ENCODE measurements around the gene CFAP410. TPM values are rescaled to one million over a fixed set of nuclear protein-coding genes. Genes with fewer than 3 reads are reported as not detected.

The CFAP410 gene
- 24.3 TPM for total RNA-seq

GRCh38 chr21:44338971-44339910 is at the start of gene CFAP410:
Gene CFAP410 (minus strand): TSS chr21:44339390. CDS start chr21:44339194, 196 bp downstream.
- Histone ChIP-seq H3K36me3 (peaks cover 0 to 9% of the 10 kb centered on the region in 2 donors), H3K27ac (peak within 1 kb of the TSS; percentile 94), H3K27me3 (no peaks in the 10 kb centered on the region), H3K9me3 (no peaks in the 10 kb centered on the region), H3K4me3 (peak within 1 kb of the TSS; percentile 71 to 90), H3K4me1 (peaks cover 29% of the 10 kb centered on the region)
- DNase-seq (ENCODE audit: extremely low spot score in 2 of 2): peak in 1 of 2 donors; percentile 96
- TF ChIP-seq POLR2AphosphoS5 (IDR thresholded peaks at IDR 0.05; ENCODE audit: insufficient read depth in 1 of 2, low read depth in 1 of 2): peak; percentile 91 to 98
- TF ChIP-seq CTCF (IDR thresholded peaks at IDR 0.05): peak in 1 of 3 experiments; percentile 7
- peak in 1 of 2 donors; percentile 84 for TF ChIP-seq POLR2A (IDR thresholded peaks at IDR 0.05)
- intact Hi-C loops (cut with DNase I): loop anchor here (10.0 kb wide), 2 partner anchors 466 to 536 kb away; partner anchors contain the start of genes PTTG1IP and UBE2G2

GRCh38 chr21:44384968-44385367 is 45.8 kb upstream of the CFAP410 start:
- Histone ChIP-seq H3K36me3 (no peaks in the 10 kb centered on the region), H3K27me3 (no peaks in the 10 kb centered on the region), H3K4me1 (no peaks in the 10 kb centered on the region), H3K27ac (no peak overlapping the region), H3K4me3 (no peak overlapping the region), H3K9me3 (peaks cover 11% of the 10 kb centered on the region)
- DNase-seq (ENCODE audit: extremely low spot score in 2 of 2): no peak
- no peak for TF ChIP-seq POLR2A (IDR thresholded peaks at IDR 0.05)
- no peak for TF ChIP-seq CTCF (IDR thresholded peaks at IDR 0.05)
- TF ChIP-seq POLR2AphosphoS5 (IDR thresholded peaks at IDR 0.05; ENCODE audit: insufficient read depth in 1 of 2, low read depth in 1 of 2): no peak
- intact Hi-C loops (cut with DNase I): no loop called here

GRCh38 chr21:44383216-44383615 is 44.0 kb upstream of the CFAP410 start:
- Histone ChIP-seq H3K27ac (no peak overlapping the region), H3K9me3 (peaks cover 11% of the 10 kb centered on the region), H3K27me3 (no peaks in the 10 kb centered on the region), H3K4me1 (no peaks in the 10 kb centered on the region), H3K4me3 (no peak overlapping the region), H3K36me3 (no peaks in the 10 kb centered on the region)
- intact Hi-C loops (cut with DNase I): no loop called here
- no peak for DNase-seq (ENCODE audit: extremely low spot score in 2 of 2)
- no peak for TF ChIP-seq CTCF (IDR thresholded peaks at IDR 0.05)
- TF ChIP-seq POLR2AphosphoS5 (IDR thresholded peaks at IDR 0.05; ENCODE audit: insufficient read depth in 1 of 2, low read depth in 1 of 2): no peak
- TF ChIP-seq POLR2A (IDR thresholded peaks at IDR 0.05): no peak

DNA sequence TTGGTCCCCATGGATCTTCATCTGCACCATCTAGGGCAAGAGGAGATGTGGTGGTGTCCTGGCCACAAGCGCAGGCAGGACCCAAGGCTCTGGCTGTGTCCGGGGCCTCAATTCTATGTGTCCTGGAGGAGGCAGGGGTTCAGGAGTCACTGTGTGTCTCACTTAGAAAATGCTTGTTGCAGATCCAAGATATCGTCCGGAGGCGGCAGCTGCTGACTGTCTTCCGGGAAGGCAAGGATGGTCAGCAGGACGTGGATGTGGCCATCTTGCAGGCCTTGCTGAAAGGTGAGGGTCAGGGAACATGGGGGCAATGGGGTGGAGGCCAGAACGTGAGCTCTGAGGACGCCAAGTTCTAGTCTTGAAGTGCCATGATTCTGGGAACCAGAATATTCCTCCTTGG is 43.3 kb upstream of the CFAP410 start:
- peak in 1 of 2 donors; percentile 84 for DNase-seq (ENCODE audit: extremely low spot score in 2 of 2)
- intact Hi-C loops (cut with DNase I): no loop called here
- TF ChIP-seq POLR2AphosphoS5 (IDR thresholded peaks at IDR 0.05; ENCODE audit: insufficient read depth in 1 of 2, low read depth in 1 of 2): no peak
- no peak for TF ChIP-seq CTCF (IDR thresholded peaks at IDR 0.05)
- TF ChIP-seq POLR2A (IDR thresholded peaks at IDR 0.05): no peak

GRCh38 chr21:44381874-44382273 is 42.7 kb upstream of the CFAP410 start:
- Histone ChIP-seq H3K27me3 (no peaks in the 10 kb centered on the region), H3K4me3 (no peak overlapping the region), H3K27ac (no peak overlapping the region), H3K9me3 (peaks cover 11% of the 10 kb centered on the region), H3K4me1 (no peaks in the 10 kb centered on the region), H3K36me3 (no peaks in the 10 kb centered on the region)
- intact Hi-C loops (cut with DNase I): no loop called here
- TF ChIP-seq POLR2A (IDR thresholded peaks at IDR 0.05): no peak
- TF ChIP-seq CTCF (IDR thresholded peaks at IDR 0.05): no peak
- TF ChIP-seq POLR2AphosphoS5 (IDR thresholded peaks at IDR 0.05; ENCODE audit: insufficient read depth in 1 of 2, low read depth in 1 of 2): no peak
- DNase-seq (ENCODE audit: extremely low spot score in 2 of 2): no peak

More for the DNA sequence above, 43.3 kb upstream of the CFAP410 start:
- Histone ChIP-seq H3K4me1 (no peaks in the 10 kb centered on the region), H3K4me3 (no peak overlapping the region), H3K27me3 (no peaks in the 10 kb centered on the region), H3K27ac (no peak overlapping the region), H3K36me3 (no peaks in the 10 kb centered on the region), H3K9me3 (peaks cover 11% of the 10 kb centered on the region)

Data from vagina (tissue), 2 donors.